PC-9 (cell line): ENCODE data around the gene P2RY12. TPM values are rescaled to one million over a fixed set of nuclear protein-coding genes. Genes with fewer than 3 reads are reported as not detected.

ENCODE experiments used
- BruUV-seq: library from RNA; stranded (reverse); fragments of 400-500 nt; replicated peaks from 2 replicates; lab custom pipeline; 2021; lab: Mats Ljungman, UMichigan
- CTCF ChIA-PET: fragments of 300-600 bp; sonication (Branson Sonifier 250); formaldehyde crosslinking; loops from one replicate; lab custom pipeline; 2022; ENCODE audit warnings: antibody characterized with exemption; lab: Charles Lee
- POLR2A ChIA-PET: fragments of 300-600 bp; sonication (Branson Sonifier 250); formaldehyde crosslinking; loops from one replicate; lab custom pipeline; 2022; ENCODE audit warnings: antibody characterized with exemption; ENCODE audit not compliant: unreplicated experiment; lab: Charles Lee
- DNase-seq, 2 experiments: peaks; one replicate each; pipeline versions ENCODE4 v3.0.0 to v3.0.0-alpha.2; 2015 to 2022; ENCODE audit warnings: mixed read lengths in 1 of 2
- H2AFZ ChIP-seq: fragments of 200-600 bp; sonication (generic); 2 replicates; pipeline ENCODE4 v1.8.1; 2017; ENCODE audit warnings: antibody characterized with exemption
- H3F3A ChIP-seq: fragments of 200-600 bp; sonication (generic); 2 replicates; pipeline ENCODE4 v1.8.1; 2017; ENCODE audit warnings: antibody characterized with exemption, mild to moderate bottlenecking, low read depth; ENCODE audit not compliant: insufficient read depth
- H3K27ac ChIP-seq: fragments of 200-600 bp; sonication (generic); 2 replicates; pipeline ENCODE4 v1.6.1; 2016; ENCODE audit warnings: mixed run types
- H3K27me3 ChIP-seq: fragments of 200-600 bp; sonication (generic); 2 replicates; pipeline ENCODE4 v1.6.1; 2016; ENCODE audit warnings: low read depth, mixed run types; ENCODE audit not compliant: insufficient read depth
- H3K36me3 ChIP-seq: fragments of 200-600 bp; sonication (generic); 2 replicates; pipeline ENCODE4 v1.6.1; 2016; ENCODE audit warnings: low read depth, mixed run types
- H3K4me1 ChIP-seq: fragments of 200-600 bp; sonication (generic); replicated peaks from 2 replicates; pipeline ENCODE4 v1.6.1; 2016; ENCODE audit warnings: mixed run types; ENCODE audit not compliant: insufficient read depth
- H3K4me2 ChIP-seq: fragments of 200-600 bp; sonication (generic); 2 replicates; pipeline ENCODE4 v1.6.1; 2017; ENCODE audit warnings: mixed run types
- H3K4me3 ChIP-seq: fragments of 200-600 bp; sonication (generic); 2 replicates; pipeline ENCODE4 v1.6.1; 2016; ENCODE audit warnings: mixed run types
- H3K79me2 ChIP-seq: fragments of 200-600 bp; sonication (generic); 2 replicates; pipeline ENCODE4 v1.6.1; 2017; ENCODE audit warnings: low read depth, mixed run types
- H3K9me2 ChIP-seq: fragments of 200-600 bp; sonication (generic); 2 replicates; pipeline ENCODE4 v1.8.1; 2017; ENCODE audit warnings: mild to moderate bottlenecking; ENCODE audit not compliant: insufficient read depth
- H3K9me3 ChIP-seq: fragments of 200-600 bp; sonication (generic); 2 replicates; pipeline ENCODE4 v1.8.1; 2016; ENCODE audit warnings: low read depth; ENCODE audit not compliant: insufficient read depth
- H4K20me1 ChIP-seq: fragments of 200-600 bp; sonication (generic); 2 replicates; pipeline ENCODE4 v1.8.1; 2017; ENCODE audit not compliant: insufficient read depth
- EZH2 ChIP-seq: fragments of 200-600 bp; sonication (generic); IDR thresholded peaks from 2 replicates; pipeline ENCODE4 v1.8.0; 2017; ENCODE audit warnings: antibody characterized with exemption, low read depth
- intact Hi-C: fragments of 100-400 bp; cut with micrococcal nuclease; formaldehyde crosslinking; loops from one replicate; pipeline ENCODE4 v1.10.0; 2022; ENCODE audit not compliant: unreplicated experiment
- total RNA-seq: library from RNA; stranded (reverse); gene quantifications from 2 replicates; pipeline ENCODE4 v1.2.3, GENCODE V29; 2021
- TF ChIP-seq, protein P1 (sequence below): fragments of 200-600 bp; sonication (generic); conservative IDR thresholded peaks from 2 replicates; pipeline ENCODE4 v1.6.1; 2017; ENCODE audit warnings: mixed run types, antibody characterized with exemption, mild to moderate bottlenecking, moderate library complexity

Gene P2RY12
- total RNA-seq, 1 experiment from 2014 or later, result not detected

DNA sequence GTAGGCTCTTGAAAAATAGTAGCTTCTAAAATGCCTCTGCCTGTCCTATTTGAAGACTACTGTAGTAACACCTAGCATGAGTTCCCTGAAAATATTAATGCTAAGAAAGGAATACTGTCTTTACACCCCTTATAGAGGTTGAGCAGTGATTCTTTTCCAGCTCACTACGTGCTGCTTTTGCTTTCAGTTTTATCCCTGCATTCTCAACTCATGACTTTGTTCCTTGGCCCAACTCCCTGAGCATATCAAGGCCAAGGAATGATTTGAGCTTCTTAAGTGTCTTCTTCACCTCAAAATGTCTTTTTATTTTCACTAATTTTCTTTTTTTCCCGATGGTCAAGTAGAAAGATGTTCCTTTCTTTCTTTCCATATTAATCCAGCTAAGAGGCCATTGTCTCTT lies 38.7 kb downstream of the P2RY12 start:
- no TSS peak for BruUV-seq
- H2AFZ ChIP-seq, result 0 out of 2 replicates have a peak overlapping the region, but pooled peaks have one; percentile 9
- intact Hi-C loops, result no loop called here

DNA sequence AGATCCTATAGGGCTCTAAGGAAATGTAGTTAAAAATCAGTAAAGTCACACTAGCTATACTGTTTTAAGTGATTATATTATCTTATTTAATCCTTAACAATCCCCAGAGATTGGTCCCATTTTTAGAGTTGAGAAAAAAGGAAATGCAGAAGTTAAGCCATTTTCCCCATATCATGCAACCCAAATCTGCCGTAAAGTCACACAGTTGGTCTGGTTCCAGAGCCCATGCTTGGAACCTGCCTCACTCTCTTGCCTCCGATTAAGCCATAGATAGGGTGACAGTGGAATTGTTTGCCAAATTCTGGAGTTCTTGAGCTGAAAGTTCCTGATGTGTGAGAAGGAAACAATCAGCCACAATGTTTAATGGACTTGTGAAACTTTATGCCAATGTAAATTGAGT lies 52.9 kb downstream of the P2RY12 start:
- DNase-seq, result no peak
- Histone ChIP-seq H3K27ac (no peak overlapping the region), H2AFZ (no peak overlapping the region), H3K36me3 (no peaks in the 10 kb centered on the region), H3K27me3 (no peaks in the 10 kb centered on the region), H3K4me3 (no peak overlapping the region), H3F3A (peaks cover 7% of the 10 kb centered on the region), H3K9me3 (no peaks in the 10 kb centered on the region), H3K4me1 (peaks cover 14% of the 10 kb centered on the region), H3K4me2 (no peak overlapping the region), H4K20me1 (no peaks in the 10 kb centered on the region), H3K79me2 (no peaks in the 10 kb centered on the region), H3K9me2 (no peaks in the 10 kb centered on the region)
- TF ChIP-seq, protein P1, sequence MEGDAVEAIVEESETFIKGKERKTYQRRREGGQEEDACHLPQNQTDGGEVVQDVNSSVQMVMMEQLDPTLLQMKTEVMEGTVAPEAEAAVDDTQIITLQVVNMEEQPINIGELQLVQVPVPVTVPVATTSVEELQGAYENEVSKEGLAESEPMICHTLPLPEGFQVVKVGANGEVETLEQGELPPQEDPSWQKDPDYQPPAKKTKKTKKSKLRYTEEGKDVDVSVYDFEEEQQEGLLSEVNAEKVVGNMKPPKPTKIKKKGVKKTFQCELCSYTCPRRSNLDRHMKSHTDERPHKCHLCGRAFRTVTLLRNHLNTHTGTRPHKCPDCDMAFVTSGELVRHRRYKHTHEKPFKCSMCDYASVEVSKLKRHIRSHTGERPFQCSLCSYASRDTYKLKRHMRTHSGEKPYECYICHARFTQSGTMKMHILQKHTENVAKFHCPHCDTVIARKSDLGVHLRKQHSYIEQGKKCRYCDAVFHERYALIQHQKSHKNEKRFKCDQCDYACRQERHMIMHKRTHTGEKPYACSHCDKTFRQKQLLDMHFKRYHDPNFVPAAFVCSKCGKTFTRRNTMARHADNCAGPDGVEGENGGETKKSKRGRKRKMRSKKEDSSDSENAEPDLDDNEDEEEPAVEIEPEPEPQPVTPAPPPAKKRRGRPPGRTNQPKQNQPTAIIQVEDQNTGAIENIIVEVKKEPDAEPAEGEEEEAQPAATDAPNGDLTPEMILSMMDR, result no peak
- TF ChIP-seq EZH2, result no peak
- BruUV-seq, result no TSS peak
- ChIA-PET POLR2A (interaction anchor here (0.7 kb wide), 1 partner anchor 24 kb away, joined by 5 read pairs; no protein-coding TSS in a partner anchor), CTCF (no interaction called here)
- intact Hi-C loops, result no loop called here

More for the DNA sequence above, 38.7 kb downstream of the P2RY12 start:
- H4K20me1 ChIP-seq, result no peaks in the 10 kb centered on the region
- H3F3A ChIP-seq, result no peaks in the 10 kb centered on the region
- H3K4me3 ChIP-seq, result no peak overlapping the region
- H3K79me2 ChIP-seq, result no peaks in the 10 kb centered on the region
- no peaks in the 10 kb centered on the region for H3K9me2 ChIP-seq
- no peak for TF ChIP-seq EZH2
- TF ChIP-seq, protein P1, result no peak
- ChIA-PET CTCF (interaction anchor here (0.5 kb wide), 1 partner anchor 65 kb away, joined by 3 read pairs; no protein-coding TSS in a partner anchor), POLR2A (interaction anchor here (0.6 kb wide), 1 partner anchor 850 kb away, joined by 4 read pairs; no protein-coding TSS in a partner anchor)
- H3K4me1 ChIP-seq, result no peaks in the 10 kb centered on the region
- H3K27me3 ChIP-seq, result no peaks in the 10 kb centered on the region
- no peak for DNase-seq
- H3K36me3 ChIP-seq, result no peaks in the 10 kb centered on the region
- H3K4me2 ChIP-seq, result peak overlapping the region; percentile 2; the same call in 1 of the 2 replicates
- no peak overlapping the region for H3K27ac ChIP-seq
- 0 out of 2 replicates have a peak, but pooled peaks cover 4% of the 10 kb centered on the region for H3K9me3 ChIP-seq

DNA sequence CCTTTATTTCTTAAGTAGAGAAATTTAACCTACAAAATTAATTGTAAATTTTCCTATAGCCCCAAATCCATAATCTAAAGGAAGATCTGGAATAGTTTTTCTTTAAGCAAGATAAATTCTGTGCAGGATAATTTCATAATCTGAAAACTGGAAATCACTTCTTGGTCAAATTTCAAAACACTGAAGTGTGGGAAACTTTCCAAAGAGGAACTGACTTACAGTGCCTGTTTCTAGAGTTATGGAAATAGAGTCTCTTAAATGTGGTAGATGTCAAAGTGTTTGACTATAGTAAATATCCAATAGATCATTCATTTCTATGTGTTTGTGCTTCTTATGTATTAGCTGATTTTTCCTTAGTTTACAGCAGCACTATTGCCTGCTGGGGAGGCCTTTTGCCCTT lies 53.7 kb downstream of the P2RY12 start:
- no TSS peak for BruUV-seq
- Histone ChIP-seq H3F3A (peaks cover 7% of the 10 kb centered on the region), H3K4me2 (no peak overlapping the region), H3K27me3 (no peaks in the 10 kb centered on the region), H3K9me2 (no peaks in the 10 kb centered on the region), H3K36me3 (no peaks in the 10 kb centered on the region), H3K9me3 (no peaks in the 10 kb centered on the region), H3K79me2 (no peaks in the 10 kb centered on the region), H2AFZ (no peak overlapping the region), H3K4me3 (no peak overlapping the region), H4K20me1 (no peaks in the 10 kb centered on the region), H3K4me1 (peaks cover 14% of the 10 kb centered on the region), H3K27ac (no peak overlapping the region)
- intact Hi-C loops, result no loop called here
- no peak for DNase-seq
- TF ChIP-seq EZH2, result no peak
- TF ChIP-seq, protein P1, result no peak
- CTCF ChIA-PET, result no interaction called here
- POLR2A ChIA-PET, result no interaction called here
